Endometrium (tissue), 2 donors: Measurements from ENCODE around the gene SEMA4C.
"Not testable (repeated sequence)": the region's sequence is repeated elsewhere in the genome, so short reads cannot be mapped to it uniquely, and the experiment has no call there.

ENCODE experiments used
- FAIRE-seq: peaks from 2 replicates; lab custom pipeline; 2012; peaks lifted over from hg19 to GRCh38; lab: Jason Lieb, UNC
- donor health status: control.
- donor health status: control.

SEMA4C gene

GRCh38 chr2:96897491-96898134 lies 27.7 kb upstream of the SEMA4C start:
- FAIRE-seq: no peak

GRCh38 chr2:96895746-96896651 lies 26.1 kb upstream of the SEMA4C start:
- FAIRE-seq: no peak

DNA sequence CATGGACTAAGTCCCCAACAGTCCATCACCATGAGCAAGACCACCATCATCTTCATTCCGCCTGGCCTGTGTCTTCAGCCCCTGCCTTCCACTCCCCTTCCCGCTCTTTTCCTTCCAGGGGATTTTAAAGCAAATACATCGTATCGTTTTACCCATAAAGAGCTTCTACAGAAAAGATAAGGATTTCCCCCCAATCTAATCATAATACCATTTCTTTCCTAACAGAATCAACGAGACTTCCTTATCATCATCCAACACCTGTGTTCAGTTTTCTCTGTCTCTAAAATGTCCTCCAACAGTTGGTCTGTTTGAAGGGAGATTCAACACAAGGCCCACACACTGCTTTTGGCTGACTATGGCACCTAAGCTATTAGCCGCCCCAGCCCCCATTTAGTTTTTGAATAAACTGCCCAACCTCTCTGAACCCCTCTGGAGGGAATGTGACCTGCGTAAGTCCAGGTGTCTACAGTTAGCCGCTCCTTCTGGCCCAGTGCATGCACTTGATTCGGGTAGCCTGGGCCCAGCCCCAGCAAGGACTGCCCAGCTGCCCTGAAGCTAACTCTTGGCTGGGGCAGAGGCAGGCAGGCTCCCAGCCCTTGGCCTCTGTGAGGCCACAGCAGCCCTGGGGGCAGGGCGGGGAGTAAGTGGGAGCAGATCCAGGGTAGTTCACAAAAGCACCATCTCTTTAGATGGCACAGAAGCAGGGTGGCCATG lies 25.3 kb upstream of the SEMA4C start:
- FAIRE-seq: no peak

- FAIRE-seq: no peak
Observed at GRCh38 chr2:96894151-96894531, 24.3 kb upstream of the SEMA4C start.

GRCh38 chr2:96893289-96894150 lies 23.6 kb upstream of the SEMA4C start:
- FAIRE-seq: no peak

GRCh38 chr2:96891591-96892333 lies 21.9 kb upstream of the SEMA4C start:
- FAIRE-seq: no peak

- FAIRE-seq: no peak
Observed at GRCh38 chr2:96890726-96891385, 21.0 kb upstream of the SEMA4C start.

DNA sequence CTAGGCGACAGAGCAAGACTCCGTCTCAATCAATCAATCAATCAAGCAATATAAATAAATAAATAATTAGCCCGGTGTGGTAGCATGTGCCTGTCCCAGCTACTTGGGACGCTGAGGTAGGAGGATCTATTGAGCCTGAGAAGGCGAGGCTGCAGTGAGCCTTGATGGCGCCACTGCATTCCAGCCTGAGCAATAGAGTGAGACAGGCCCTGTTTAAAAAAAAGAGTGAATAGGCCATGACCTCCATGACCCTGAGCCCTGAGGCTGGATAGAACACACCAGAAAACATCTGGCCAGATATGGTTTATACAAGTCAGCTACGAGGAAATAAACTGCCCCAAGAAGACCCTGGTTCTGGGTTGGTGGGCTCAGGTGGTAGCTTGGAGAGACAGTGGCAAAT lies 20.4 kb upstream of the SEMA4C start:
- no peak for FAIRE-seq

DNA sequence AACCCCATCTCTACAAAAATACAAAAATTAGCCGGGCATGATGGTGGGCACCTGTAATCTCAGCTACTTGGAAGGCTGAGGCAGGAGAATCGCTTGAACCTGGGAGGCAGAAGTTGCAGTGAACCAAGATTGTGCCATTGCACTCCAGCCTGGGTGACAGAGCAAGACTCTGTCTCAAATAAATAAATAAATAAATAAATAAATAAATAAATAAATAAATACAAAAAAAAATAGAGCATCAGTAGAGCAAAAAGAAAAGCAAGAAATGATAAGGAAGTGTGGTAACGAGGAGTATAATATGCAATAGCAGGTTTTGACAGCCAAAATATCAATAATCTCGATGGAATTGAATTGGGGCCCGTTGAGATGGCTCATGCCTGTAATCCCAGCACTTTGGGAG lies 19.6 kb upstream of the SEMA4C start:
- FAIRE-seq: not testable (repeated sequence)

DNA sequence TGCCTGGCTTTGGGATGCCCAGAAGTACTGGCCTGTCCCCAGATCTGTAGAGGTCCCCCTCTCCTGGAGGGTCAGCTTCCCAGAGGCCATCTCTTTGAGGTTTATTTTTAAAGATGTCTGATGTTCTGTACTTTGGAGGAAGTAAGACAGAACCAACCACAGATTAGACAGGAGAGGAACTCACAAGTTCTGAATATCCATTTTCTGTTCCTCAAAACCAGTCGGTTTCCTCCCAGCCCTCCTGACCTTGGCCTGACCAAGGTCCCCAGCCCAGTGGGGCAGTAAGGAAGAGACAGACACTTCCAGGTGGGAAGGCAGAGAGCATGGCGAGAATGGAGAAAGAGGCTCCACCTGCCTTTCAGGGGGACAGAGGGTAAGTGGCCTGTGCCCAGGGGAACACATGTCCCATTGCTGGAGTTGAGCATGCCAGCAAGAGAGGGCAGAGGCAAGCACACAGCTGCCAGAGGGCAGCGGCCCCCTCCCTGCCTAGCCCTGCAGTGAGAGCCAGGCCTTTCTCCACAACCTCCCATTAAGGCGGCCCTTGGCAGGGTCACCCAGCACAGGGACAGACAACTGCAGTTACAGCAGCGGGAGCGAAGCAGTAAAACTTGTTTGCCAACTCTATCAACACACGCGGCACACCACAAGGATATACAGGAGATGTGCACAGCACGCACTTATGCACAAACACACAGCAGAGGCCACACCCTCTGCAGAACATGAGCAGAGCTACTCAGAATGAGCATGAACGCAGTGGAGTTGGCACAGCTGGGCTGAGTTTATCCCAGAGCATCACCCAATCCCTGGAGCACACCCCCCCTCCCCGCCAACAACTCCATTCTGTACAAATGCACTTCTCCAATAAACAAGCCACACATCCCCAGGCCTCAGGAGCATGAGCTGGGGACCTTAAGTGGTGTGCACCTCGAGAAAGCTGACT lies 18.5 kb upstream of the SEMA4C start:
- FAIRE-seq: no peak

DNA sequence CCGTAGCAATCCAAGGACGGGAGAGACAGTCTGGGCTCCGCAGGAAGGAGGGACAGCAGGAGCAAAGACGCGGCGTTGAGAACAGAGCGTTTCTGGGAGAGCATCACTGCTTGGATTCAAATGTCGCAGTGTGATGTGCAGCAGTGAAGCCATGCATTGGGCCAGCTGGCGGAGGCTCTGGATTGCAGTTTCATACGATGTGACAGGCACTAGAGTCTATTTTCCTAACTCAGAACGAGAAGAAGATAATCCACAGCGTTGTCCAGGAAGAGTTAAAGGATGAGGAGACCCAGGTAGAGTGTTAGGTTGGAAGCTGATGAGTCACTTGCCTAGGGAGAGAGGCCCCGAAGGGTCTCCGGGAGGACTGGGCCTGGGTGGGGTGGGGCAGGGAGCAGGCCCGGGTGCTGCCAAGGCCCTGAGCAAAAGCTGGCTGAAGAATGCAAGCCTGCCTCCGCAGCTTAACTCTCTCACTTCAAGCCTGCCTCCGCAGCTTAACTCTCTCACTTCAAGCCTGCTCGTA lies 17.7 kb upstream of the SEMA4C start:
- no peak for FAIRE-seq

DNA sequence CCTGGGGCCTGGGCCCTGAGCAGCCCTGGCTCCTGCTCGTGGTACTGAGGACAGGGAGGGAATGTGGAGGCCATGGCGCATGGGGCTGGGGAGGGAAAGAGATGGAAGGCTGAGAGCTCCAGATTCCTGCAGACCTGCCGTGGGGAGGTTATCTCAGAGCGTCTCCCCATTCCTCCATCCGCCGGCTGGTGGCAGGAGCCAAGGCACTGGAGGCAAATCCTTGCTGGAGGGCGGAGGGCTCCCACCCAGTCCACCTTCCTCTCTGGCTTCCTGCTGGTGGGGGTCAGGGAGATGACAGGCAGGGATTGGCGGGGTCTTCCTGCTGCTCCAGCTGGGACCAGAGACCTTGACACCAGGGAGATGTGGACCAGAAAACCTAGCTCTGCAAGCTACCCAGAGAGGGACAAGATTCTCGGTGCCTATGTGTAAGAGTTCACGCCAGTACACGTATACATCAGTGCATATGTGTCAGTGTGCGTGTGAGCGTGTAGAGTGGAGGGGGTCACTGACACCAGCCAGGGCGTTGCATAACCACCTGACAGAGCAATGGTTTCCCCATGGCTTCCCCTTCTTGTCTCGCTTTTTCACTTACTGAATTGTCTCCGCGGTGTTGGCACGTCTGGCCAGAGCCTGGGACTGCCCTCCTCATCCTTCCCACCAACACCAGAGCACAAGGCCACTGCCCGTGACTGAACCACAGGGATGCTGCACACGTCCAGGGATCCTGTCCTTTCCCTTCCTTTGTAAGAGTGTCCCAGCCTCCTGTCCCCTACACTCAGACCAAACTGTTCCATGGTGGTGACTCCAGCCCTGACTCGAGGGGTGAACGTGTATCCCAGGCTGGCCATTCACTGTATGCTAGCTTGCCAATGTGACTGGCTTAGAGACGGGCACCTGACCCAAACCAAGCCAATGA lies 15.8 kb upstream of the SEMA4C start:
- no peak for FAIRE-seq

DNA sequence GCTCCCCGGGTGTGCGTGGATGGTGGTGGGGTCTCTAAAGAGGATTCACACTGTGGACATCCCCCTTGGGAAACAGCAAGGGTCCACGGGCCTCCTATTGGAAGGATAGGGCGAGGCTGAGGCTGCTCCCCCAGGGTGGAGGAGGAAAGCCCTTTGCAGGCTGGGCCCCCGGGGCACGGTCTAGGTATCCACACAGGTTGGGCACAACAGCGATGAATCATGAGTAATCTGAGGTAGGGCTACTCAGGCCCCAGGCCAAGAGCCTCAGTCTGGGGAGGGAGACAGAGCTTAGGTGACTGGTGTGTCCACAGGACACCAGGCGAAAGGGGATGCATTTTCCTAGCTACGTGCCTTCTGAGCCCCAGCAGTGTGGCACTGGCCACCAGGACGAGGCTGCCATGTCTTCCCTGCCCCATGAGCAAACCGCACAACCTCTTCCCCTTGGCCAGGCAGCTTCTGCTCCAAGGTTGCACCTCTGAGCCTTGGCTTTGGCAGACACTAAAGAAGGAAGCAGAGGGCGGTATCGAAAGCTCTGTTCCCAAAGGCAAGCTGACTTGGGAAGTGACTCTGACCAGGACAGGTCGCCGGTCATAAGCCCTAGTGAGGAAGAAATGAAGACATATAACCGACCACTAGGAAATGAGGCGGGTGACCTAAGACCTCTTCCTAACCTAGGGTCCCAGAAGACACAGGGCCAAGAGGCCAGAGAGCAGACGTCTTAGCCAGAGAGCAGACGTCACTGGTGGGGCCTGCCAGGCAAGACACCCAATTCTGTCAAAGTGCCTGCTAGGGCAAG lies 14.6 kb upstream of the SEMA4C start:
- FAIRE-seq: no peak

DNA sequence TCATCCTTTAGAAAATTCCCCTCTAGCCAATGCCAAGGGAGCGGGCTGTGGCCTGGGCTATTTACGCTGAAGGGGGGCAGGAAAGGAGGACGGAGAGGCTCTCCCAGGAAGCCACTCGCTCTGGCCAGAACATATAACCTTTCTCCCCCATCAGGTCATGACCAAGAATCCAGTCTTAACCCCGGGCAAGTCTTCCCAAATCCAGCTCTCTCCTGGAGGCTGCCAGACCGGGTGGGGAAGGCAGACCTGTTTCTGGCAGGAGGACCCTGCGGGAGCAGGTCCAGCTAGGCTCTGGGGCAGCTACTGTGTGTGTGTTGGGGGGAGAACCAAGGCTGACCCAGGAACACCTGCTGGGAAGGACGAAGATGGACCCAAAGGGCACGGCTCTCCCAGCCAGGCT lies 13.4 kb upstream of the SEMA4C start:
- FAIRE-seq: no peak

DNA sequence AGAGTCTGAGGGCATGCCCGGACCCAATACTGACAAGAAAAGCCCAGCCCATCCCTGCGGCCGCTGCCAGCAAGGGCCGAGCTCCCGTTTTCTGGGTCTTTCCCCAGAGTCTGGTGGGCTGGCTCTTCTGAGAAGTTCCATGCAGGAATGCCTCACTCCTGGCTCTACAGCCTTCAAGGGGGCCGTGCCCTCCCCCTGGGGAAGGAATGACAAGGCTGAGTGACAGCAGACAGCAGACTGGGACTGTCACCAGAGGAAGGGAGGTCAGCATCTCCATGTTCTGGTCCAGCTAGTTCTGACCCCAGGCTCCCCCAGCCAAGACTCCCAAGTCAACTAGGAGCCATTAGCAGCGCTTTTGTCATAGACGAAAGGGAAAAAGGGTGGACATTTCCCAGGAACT lies 13.0 kb upstream of the SEMA4C start:
- FAIRE-seq: no peak

DNA sequence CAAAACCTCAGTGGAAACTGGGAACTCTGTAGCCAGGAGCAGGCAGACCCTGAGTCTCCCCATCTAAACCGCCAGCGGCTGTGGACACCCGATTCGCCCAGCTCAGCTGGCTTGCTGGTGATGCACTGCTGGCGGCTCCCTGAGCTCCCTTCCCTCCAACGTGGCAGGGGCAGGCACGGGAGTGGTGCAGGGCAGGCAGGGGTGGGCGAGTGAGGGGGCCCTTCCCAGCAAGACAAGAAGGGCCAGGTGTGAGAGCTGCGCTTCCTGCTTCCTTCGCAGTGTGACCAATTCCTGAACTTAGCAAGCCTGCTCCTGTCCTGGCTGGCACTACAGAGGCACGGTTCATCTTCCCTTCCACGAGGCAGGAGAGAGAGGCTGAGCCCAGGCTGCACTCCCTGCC lies 12.3 kb upstream of the SEMA4C start:
- FAIRE-seq: no peak
